IPS-NIHi7 (cell line): ENCODE data around the gene PEX3.

Experiments
- DNase-seq: peaks from one replicate; pipeline ENCODE4 v3.0.0; 2012; ENCODE audit warnings: mixed read lengths; ENCODE audit errors: extremely low spot score

Gene PEX3

DNA sequence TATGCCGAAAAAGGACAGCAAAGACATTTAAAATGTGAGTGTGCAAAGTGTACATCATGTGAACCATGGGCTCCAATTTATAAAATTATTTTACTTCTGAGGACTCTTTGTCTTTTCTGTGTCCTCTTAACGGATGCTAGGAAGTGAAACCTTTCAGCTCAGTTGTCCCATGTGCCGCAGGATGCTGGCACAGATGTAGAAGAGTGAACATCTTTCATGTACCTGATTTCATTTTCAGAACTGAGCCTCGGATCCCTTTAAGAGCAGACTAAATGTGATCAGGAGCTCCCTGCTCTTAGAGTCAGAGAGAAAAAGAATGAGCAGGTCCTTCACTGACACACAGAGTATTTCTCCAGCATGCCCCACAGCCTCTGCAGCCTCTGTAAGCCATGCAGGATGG is 88.5 kb downstream of the PEX3 start:
- DNase-seq, result no peak

DNA sequence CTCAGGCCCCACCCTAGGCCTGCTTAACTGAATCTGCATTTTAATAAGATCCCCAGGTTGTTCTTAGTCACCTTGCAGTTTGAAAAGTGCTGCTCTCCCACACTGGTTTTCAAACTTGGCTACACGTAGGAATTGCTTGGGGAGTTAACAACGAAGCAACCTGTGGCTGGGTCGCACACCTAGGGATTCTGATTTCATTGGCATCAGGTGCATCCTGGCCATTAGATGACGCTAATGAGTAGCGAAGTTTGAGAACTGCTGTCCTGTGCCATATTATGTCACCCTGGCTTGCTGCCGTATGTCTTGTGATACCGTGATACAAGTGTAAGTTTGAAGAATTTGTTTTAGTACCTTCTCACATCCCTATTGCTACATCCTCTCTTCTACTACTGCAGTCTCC is 89.1 kb downstream of the PEX3 start:
- DNase-seq, result peak; percentile 28

DNA sequence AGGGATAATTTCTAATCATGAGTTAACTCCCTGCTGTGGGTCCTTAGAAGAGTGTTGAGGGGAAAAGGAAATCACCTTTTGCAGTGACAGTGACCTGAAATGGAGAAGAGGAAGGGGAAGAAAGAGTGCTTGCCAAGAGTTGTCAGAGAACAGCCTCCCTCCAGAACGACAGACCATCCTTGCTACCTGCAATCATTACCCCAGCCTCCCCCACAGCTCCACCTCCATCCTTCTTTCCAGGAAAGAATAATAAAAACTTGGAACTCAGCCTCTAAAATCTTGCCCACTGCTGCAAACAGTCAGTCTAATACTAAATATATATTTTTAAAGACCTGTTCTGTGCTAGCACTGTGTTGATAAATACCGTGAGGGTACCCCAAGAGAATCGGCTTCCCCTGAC is 89.6 kb downstream of the PEX3 start:
- no peak for DNase-seq
